Esophagus mucosa (tissue), 1 donor: ENCODE data around the gene WFDC6. TPM values are rescaled to one million over a fixed set of nuclear protein-coding genes. Genes with fewer than 3 reads are reported as not detected.

Source experiments
- ATAC-seq: fragments of 200-7000 bp; cut with Tn5 transposase; one replicate; pipeline ENCODE4 v1.9.1; 2020
- total RNA-seq: library from RNA; stranded (reverse); gene quantifications from one replicate; pipeline ENCODE4 v1.2.4, GENCODE V29; 2023
- donor health status: DM: yes; HTN: yes; CAD: no.

Gene WFDC6
- total RNA-seq, 1 donor from 2014 or later, result not detected

GRCh38 chr20:45515147-45515913 is 24.0 kb downstream of the WFDC6 start, which contains the start of gene SPINT3:
Gene SPINT3, minus strand, starts transcription at chr20:45515622. Its CDS starts 14 bp downstream, at chr20:45515608.
- ATAC-seq, result no peak

GRCh38 chr20:45510242-45510862 is 28.9 kb downstream of the WFDC6 start:
- ATAC-seq, result no peak

- ATAC-seq, result no peak
These were observed 30.2 kb downstream of the WFDC6 start for GRCh38 chr20:45509091-45509490.

GRCh38 chr20:45508068-45508886 is 31.0 kb downstream of the WFDC6 start:
- peak; percentile 74 for ATAC-seq

GRCh38 chr20:45507011-45507820 is 32.1 kb downstream of the WFDC6 start:
- peak; percentile 61 for ATAC-seq

GRCh38 chr20:45506398-45506797 is 32.9 kb downstream of the WFDC6 start:
- ATAC-seq, result no peak

GRCh38 chr20:45503403-45503802 is 35.9 kb downstream of the WFDC6 start:
- ATAC-seq, result no peak

- ATAC-seq, result no peak
These were observed 36.7 kb downstream of the WFDC6 start for GRCh38 chr20:45502561-45502960.

- ATAC-seq, result no peak
These were observed 37.7 kb downstream of the WFDC6 start for GRCh38 chr20:45501600-45501999.

GRCh38 chr20:45500022-45500421 is 39.3 kb downstream of the WFDC6 start:
- ATAC-seq, result no peak

GRCh38 chr20:45497971-45498494 is 41.2 kb downstream of the WFDC6 start:
- no peak for ATAC-seq

GRCh38 chr20:45496166-45496565 is 43.1 kb downstream of the WFDC6 start:
- ATAC-seq, result no peak

- no peak for ATAC-seq
These were observed 43.8 kb downstream of the WFDC6 start for GRCh38 chr20:45495501-45495941.

GRCh38 chr20:45489083-45489531 is 50.2 kb downstream of the WFDC6 start:
- no peak for ATAC-seq

GRCh38 chr20:45487231-45487635 is 52.0 kb downstream of the WFDC6 start:
- no peak for ATAC-seq

- no peak for ATAC-seq
These were observed 53.9 kb downstream of the WFDC6 start for GRCh38 chr20:45485388-45485787.

- ATAC-seq, result no peak
These were observed 54.6 kb downstream of the WFDC6 start for GRCh38 chr20:45484676-45485075.
